ENCODE results near the gene RHBDL2. TPM values are rescaled to one million over a fixed set of nuclear protein-coding genes. Genes with fewer than 3 reads are reported as not detected.

RHBDL2 gene
- total and polyA plus RNA-seq, 10 of the 15 experiments (the other 5 are each of a cell fraction or from before 2014, with no cell fraction given), result 0.05 TPM; not detected in 9

DNA sequence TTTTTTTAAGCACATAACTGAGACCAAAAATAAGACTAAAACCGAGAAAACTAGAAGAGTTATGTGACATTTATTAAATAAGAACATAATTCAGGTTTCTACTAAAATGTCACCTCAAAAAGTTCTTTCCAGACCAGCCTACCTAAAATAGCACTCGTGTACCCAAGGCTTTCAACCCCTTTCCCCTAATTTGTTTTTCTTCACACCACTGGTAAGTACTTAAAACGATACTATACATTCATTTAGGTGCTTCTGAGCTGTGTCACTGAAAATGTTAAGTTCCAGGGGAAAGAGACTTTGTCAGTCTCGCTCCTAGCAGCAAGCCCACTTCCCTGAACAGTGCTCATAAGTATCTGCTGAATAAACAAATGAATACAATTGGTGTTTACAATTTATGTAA, 88.8 kb downstream of the RHBDL2 start (continued):
- TF ChIP-seq, protein P1, sequence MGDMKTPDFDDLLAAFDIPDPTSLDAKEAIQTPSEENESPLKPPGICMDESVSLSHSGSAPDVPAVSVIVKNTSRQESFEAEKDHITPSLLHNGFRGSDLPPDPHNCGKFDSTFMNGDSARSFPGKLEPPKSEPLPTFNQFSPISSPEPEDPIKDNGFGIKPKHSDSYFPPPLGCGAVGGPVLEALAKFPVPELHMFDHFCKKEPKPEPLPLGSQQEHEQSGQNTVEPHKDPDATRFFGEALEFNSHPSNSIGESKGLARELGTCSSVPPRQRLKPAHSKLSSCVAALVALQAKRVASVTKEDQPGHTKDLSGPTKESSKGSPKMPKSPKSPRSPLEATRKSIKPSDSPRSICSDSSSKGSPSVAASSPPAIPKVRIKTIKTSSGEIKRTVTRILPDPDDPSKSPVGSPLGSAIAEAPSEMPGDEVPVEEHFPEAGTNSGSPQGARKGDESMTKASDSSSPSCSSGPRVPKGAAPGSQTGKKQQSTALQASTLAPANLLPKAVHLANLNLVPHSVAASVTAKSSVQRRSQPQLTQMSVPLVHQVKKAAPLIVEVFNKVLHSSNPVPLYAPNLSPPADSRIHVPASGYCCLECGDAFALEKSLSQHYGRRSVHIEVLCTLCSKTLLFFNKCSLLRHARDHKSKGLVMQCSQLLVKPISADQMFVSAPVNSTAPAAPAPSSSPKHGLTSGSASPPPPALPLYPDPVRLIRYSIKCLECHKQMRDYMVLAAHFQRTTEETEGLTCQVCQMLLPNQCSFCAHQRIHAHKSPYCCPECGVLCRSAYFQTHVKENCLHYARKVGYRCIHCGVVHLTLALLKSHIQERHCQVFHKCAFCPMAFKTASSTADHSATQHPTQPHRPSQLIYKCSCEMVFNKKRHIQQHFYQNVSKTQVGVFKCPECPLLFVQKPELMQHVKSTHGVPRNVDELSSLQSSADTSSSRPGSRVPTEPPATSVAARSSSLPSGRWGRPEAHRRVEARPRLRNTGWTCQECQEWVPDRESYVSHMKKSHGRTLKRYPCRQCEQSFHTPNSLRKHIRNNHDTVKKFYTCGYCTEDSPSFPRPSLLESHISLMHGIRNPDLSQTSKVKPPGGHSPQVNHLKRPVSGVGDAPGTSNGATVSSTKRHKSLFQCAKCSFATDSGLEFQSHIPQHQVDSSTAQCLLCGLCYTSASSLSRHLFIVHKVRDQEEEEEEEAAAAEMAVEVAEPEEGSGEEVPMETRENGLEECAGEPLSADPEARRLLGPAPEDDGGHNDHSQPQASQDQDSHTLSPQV (IDR thresholded peaks at IDR 0.05), result no peak
- no peak for TF ChIP-seq BRCA1 (IDR thresholded peaks at IDR 0.05; ENCODE audit: low read depth, low read length)
- no peak for TF ChIP-seq ZBED1 (IDR thresholded peaks at IDR 0.05; ENCODE audit: borderline replicate concordance)
- 0 out of 2 replicates have a peak, but pooled peaks have one; percentile 39 for TF ChIP-seq FOXM1 (IDR thresholded peaks at IDR 0.05; ENCODE audit: low read depth, low read length)
- 0 out of 2 replicates have a peak, but pooled peaks have one; percentile 18 for TF ChIP-seq GABPA (IDR thresholded peaks at IDR 0.05; ENCODE audit: low read depth)
- 0 out of 2 replicates have a peak, but pooled peaks have one; percentile 24 for TF ChIP-seq BCL11A (IDR thresholded peaks at IDR 0.05; ENCODE audit: low read depth, low read length)
- no peak for TF ChIP-seq ESRRA (IDR thresholded peaks at IDR 0.05; ENCODE audit: low read length)
- TF ChIP-seq HDAC6 (IDR thresholded peaks at IDR 0.05; ENCODE audit: unreplicated experiment), result no peak
- TF ChIP-seq, protein P2, sequence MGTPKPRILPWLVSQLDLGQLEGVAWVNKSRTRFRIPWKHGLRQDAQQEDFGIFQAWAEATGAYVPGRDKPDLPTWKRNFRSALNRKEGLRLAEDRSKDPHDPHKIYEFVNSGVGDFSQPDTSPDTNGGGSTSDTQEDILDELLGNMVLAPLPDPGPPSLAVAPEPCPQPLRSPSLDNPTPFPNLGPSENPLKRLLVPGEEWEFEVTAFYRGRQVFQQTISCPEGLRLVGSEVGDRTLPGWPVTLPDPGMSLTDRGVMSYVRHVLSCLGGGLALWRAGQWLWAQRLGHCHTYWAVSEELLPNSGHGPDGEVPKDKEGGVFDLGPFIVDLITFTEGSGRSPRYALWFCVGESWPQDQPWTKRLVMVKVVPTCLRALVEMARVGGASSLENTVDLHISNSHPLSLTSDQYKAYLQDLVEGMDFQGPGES (IDR thresholded peaks at IDR 0.05), result no peak
- no peak for TF ChIP-seq ZSCAN29 (IDR thresholded peaks at IDR 0.05)
- no peak for TF ChIP-seq STAT1 (conservative IDR thresholded peaks at IDR 0.05)
- no peak for TF ChIP-seq TCF7 (IDR thresholded peaks at IDR 0.05; ENCODE audit: borderline replicate concordance)
- TF ChIP-seq, protein P3, sequence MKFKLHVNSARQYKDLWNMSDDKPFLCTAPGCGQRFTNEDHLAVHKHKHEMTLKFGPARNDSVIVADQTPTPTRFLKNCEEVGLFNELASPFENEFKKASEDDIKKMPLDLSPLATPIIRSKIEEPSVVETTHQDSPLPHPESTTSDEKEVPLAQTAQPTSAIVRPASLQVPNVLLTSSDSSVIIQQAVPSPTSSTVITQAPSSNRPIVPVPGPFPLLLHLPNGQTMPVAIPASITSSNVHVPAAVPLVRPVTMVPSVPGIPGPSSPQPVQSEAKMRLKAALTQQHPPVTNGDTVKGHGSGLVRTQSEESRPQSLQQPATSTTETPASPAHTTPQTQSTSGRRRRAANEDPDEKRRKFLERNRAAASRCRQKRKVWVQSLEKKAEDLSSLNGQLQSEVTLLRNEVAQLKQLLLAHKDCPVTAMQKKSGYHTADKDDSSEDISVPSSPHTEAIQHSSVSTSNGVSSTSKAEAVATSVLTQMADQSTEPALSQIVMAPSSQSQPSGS (IDR thresholded peaks at IDR 0.05; ENCODE audit: low read length), result peak; percentile 61; the same call in 1 of the 2 replicates
- no peak for TF ChIP-seq FOXK2 (IDR thresholded peaks at IDR 0.05)
- TF ChIP-seq RBBP5 (conservative IDR thresholded peaks at IDR 0.05), result no peak
- TF ChIP-seq CHD1 (IDR thresholded peaks at IDR 0.05; ENCODE audit: low read depth, low read length), result no peak
- TF ChIP-seq ZZZ3 (IDR thresholded peaks at IDR 0.05; ENCODE audit: control insufficient read depth, insufficient read length, low read depth), result no peak
- TF ChIP-seq, protein P4, sequence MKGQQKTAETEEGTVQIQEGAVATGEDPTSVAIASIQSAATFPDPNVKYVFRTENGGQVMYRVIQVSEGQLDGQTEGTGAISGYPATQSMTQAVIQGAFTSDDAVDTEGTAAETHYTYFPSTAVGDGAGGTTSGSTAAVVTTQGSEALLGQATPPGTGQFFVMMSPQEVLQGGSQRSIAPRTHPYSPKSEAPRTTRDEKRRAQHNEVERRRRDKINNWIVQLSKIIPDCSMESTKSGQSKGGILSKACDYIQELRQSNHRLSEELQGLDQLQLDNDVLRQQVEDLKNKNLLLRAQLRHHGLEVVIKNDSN (IDR thresholded peaks at IDR 0.05; ENCODE audit: borderline replicate concordance, extremely low read length, insufficient read depth, low read depth, low read length), result no peak
- TF ChIP-seq BMI1 (IDR thresholded peaks at IDR 0.05; ENCODE audit: borderline replicate concordance), result 0 out of 2 replicates have a peak, but pooled peaks have one; percentile 21
- TF ChIP-seq EZH2 (IDR thresholded peaks at IDR 0.05; ENCODE audit: borderline replicate concordance, control insufficient read depth, low read depth, low read length), result no peak
- TF ChIP-seq TARDBP (IDR thresholded peaks at IDR 0.05; ENCODE audit: borderline replicate concordance), result no peak
- no peak for TF ChIP-seq SRF (IDR thresholded peaks at IDR 0.05; ENCODE audit: low read depth in 2 of 2, low read length in 2 of 2)
- 0 out of 2 replicates have a peak, but pooled peaks have one; percentile 31 for TF ChIP-seq CREM (IDR thresholded peaks at IDR 0.05; ENCODE audit: low read depth)
- peak; percentile 16 to 46; a peak in 2 of 4 replicates for TF ChIP-seq IKZF2 (IDR thresholded peaks at IDR 0.05)
- no peak for TF ChIP-seq ASH2L (IDR thresholded peaks at IDR 0.05; ENCODE audit: borderline replicate concordance, low read depth)
- no peak for TF ChIP-seq SIX5 (IDR thresholded peaks at IDR 0.05; ENCODE audit: low read depth, low read length, severe bottlenecking)
- no peak for TF ChIP-seq RB1 (IDR thresholded peaks at IDR 0.05; ENCODE audit: borderline replicate concordance)
